Activated CD8-positive, alpha-beta T cell treated with anti-CD3 and anti-CD28 coated beads for 36 hours (primary cell): ENCODE results near the gene KLHL29. TPM values are rescaled to one million over a fixed set of nuclear protein-coding genes. Genes with fewer than 3 reads are reported as not detected.

Source experiments
- ATAC-seq: fragments of 200-7000 bp; cut with Tn5 transposase; one replicate; pipeline ENCODE4 v1.10.0; 2021; ENCODE audit warnings: mild to moderate bottlenecking, moderate library complexity
- CTCF ChIA-PET: fragments of 350-600 bp; sonication (Branson Sonifier 250); formaldehyde crosslinking; loops from one replicate; lab custom pipeline; 2021; ENCODE audit warnings: antibody characterized with exemption; lab: Charles Lee
- POLR2A ChIA-PET: fragments of 350-600 bp; sonication (Branson Sonifier 250); formaldehyde crosslinking; loops from one replicate; lab custom pipeline; 2021; ENCODE audit warnings: antibody characterized with exemption; lab: Charles Lee
- DNase-seq: peaks from one replicate; pipeline ENCODE4 v3.0.0-alpha.2; 2020
- H3K27ac Mint-ChIP-seq: one replicate; pipeline ENCODE4 v1.8.0; 2021; ENCODE audit warnings: mild to moderate bottlenecking, mixed read lengths
- H3K27me3 Mint-ChIP-seq: one replicate; pipeline ENCODE4 v1.8.0; 2021; ENCODE audit warnings: mixed read lengths
- H3K36me3 Mint-ChIP-seq: one replicate; pipeline ENCODE4 v1.8.0; 2021; ENCODE audit warnings: low read depth, mixed read lengths
- H3K4me1 Mint-ChIP-seq: one replicate; pipeline ENCODE4 v1.8.0; 2021; ENCODE audit warnings: low read depth, mixed read lengths
- H3K4me3 Mint-ChIP-seq: one replicate; pipeline ENCODE4 v1.8.0; 2021; ENCODE audit warnings: mild to moderate bottlenecking, moderate library complexity, mixed read lengths
- H3K9me3 Mint-ChIP-seq: one replicate; pipeline ENCODE4 v1.8.0; 2021; ENCODE audit warnings: mixed read lengths
- CTCF ChIP-seq: fragments of 200-600 bp; IDR thresholded peaks from one replicate; pipeline ENCODE4 v1.8.0; 2022; ENCODE audit warnings: antibody characterized with exemption, mild to moderate bottlenecking
- intact Hi-C: fragments of 100-400 bp; cut with micrococcal nuclease; formaldehyde crosslinking; loops from one replicate; pipeline ENCODE4 v1.10.0; 2022
- total RNA-seq, 2 experiments: library from RNA; stranded (reverse); gene quantifications; one replicate each; pipeline ENCODE4 v1.2.3, GENCODE V29; 2021

KLHL29 gene
- total RNA-seq, 2 experiments from 2014 or later = 1.0 to 1.2 TPM

- TF ChIP-seq CTCF = no peak
- Mint-ChIP-seq H3K4me1 (no peaks in the 10 kb centered on the region), H3K27me3 (no peaks in the 10 kb centered on the region), H3K36me3 (no peaks in the 10 kb centered on the region), H3K4me3 (no peak overlapping the region), H3K27ac (no peak overlapping the region), H3K9me3 (no peaks in the 10 kb centered on the region)
- ChIA-PET CTCF (no interaction called here), POLR2A (no interaction called here)
- ATAC-seq = no peak
- intact Hi-C loops = no loop called here
- DNase-seq = no peak
Measured at GRCh38 chr2:23565374-23565773, 180.4 kb downstream of the KLHL29 start.

- no peak for TF ChIP-seq CTCF
- intact Hi-C loops = no loop called here
- DNase-seq (no peak), ATAC-seq (no peak)
- ChIA-PET CTCF (interaction anchor here (1.3 to 1.5 kb wide), 2 partner anchors 130 to 161 kb away, joined by 4 to 5 read pairs; no protein-coding TSS in a partner anchor), POLR2A (no interaction called here)
- Mint-ChIP-seq H3K27me3 (no peaks in the 10 kb centered on the region), H3K4me1 (no peaks in the 10 kb centered on the region), H3K27ac (no peak overlapping the region), H3K36me3 (no peaks in the 10 kb centered on the region), H3K9me3 (no peaks in the 10 kb centered on the region), H3K4me3 (no peak overlapping the region)
Measured at GRCh38 chr2:23565814-23566213, 180.8 kb downstream of the KLHL29 start.

GRCh38 chr2:23566241-23567142, 181.5 kb downstream of the KLHL29 start:
- peak; percentile 76 for ATAC-seq
- CTCF ChIA-PET = interaction anchor here (1.3 to 1.5 kb wide), 4 partner anchors 17 to 162 kb away, joined by 3 to 5 read pairs (median 4); no protein-coding TSS in a partner anchor

GRCh38 chr2:23567161-23567756, 182.3 kb downstream of the KLHL29 start:
- TF ChIP-seq CTCF = no peak
- no peak for DNase-seq
- Mint-ChIP-seq H3K27ac (no peak overlapping the region), H3K27me3 (no peaks in the 10 kb centered on the region), H3K9me3 (no peaks in the 10 kb centered on the region), H3K36me3 (no peaks in the 10 kb centered on the region), H3K4me1 (no peaks in the 10 kb centered on the region), H3K4me3 (no peak overlapping the region)
- ChIA-PET CTCF (interaction anchor here (1.3 to 1.5 kb wide), 4 partner anchors 18 to 162 kb away, joined by 3 to 5 read pairs (median 4); no protein-coding TSS in a partner anchor), POLR2A (no interaction called here)
- no peak for ATAC-seq
- intact Hi-C loops = no loop called here

More at GRCh38 chr2:23566241-23567142, 181.5 kb downstream of the KLHL29 start:
- no peaks in the 10 kb centered on the region for H3K27me3 Mint-ChIP-seq
- no peak for TF ChIP-seq CTCF
- H3K4me1 Mint-ChIP-seq = no peaks in the 10 kb centered on the region
- no peaks in the 10 kb centered on the region for H3K9me3 Mint-ChIP-seq
- no peak overlapping the region for H3K4me3 Mint-ChIP-seq
- intact Hi-C loops = no loop called here
- peak; percentile 63 for DNase-seq
- no peaks in the 10 kb centered on the region for H3K36me3 Mint-ChIP-seq
- POLR2A ChIA-PET = no interaction called here
- H3K27ac Mint-ChIP-seq = no peak overlapping the region

GRCh38 chr2:23568211-23568610, 183.2 kb downstream of the KLHL29 start:
- H3K4me1 Mint-ChIP-seq = no peaks in the 10 kb centered on the region
- POLR2A ChIA-PET = no interaction called here
- no peaks in the 10 kb centered on the region for H3K36me3 Mint-ChIP-seq
- intact Hi-C loops = no loop called here
- H3K27ac Mint-ChIP-seq = no peak overlapping the region
- no peak for TF ChIP-seq CTCF
- DNase-seq (no peak), ATAC-seq (no peak)
- H3K27me3 Mint-ChIP-seq = no peaks in the 10 kb centered on the region
- H3K9me3 Mint-ChIP-seq = no peaks in the 10 kb centered on the region
- CTCF ChIA-PET = no interaction called here
- no peak overlapping the region for H3K4me3 Mint-ChIP-seq
